HG03103 (cell line): ENCODE data around the gene COQ2.

ENCODE experiments used
- ATAC-seq: cut with Tn5 transposase; IDR thresholded peaks from one replicate; pipeline ENCODE4 v1.9.1; 2021; ENCODE audit warnings: low read depth; ENCODE audit not compliant: unreplicated experiment

The COQ2 gene

DNA sequence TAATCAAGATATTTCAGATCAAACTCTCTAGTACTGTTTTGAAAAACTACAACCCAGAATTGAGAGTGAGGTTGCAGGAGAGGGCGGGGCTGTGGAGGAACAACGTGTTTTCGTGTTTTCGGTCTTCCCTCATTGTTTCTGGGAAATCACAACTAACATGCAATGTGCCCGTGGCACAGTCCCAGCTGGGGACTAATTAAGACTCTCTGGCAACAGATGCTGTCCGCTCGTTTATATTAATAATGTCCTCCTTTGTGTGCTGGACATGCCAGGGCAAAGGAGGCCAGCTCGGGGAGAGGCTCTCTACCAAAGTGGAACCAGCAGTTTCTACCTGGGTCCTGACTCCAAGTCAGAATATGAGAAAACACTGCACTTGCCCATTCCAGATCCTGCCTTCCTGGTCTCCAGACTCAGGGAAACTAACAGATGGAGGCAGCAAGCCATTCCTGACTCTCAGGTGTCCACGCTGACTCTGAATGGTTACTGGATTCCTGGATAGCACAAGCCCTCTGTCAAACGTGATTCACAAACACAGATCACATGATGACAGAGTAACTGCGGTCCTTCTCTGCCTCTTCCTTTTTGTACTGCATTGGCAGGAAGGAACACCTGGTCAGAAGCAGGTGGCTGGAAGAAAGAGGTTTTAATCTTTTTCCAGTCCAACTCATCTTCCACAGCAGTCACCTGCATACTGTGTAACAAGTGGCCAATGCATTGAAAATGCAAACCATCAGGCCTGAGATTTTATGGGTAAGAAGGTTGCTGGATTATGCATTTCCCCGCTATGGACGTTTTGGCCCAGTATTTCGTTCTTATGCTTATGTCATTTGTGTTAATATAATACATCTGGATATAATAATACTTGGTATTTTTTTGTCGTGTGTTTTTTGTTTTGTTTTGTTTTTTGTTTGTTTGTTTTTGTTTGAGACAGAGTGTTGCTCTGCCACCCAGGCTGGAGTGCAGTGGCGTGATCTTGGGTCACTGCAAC lies 65.0 kb downstream of the COQ2 start:
- no peak for ATAC-seq

DNA sequence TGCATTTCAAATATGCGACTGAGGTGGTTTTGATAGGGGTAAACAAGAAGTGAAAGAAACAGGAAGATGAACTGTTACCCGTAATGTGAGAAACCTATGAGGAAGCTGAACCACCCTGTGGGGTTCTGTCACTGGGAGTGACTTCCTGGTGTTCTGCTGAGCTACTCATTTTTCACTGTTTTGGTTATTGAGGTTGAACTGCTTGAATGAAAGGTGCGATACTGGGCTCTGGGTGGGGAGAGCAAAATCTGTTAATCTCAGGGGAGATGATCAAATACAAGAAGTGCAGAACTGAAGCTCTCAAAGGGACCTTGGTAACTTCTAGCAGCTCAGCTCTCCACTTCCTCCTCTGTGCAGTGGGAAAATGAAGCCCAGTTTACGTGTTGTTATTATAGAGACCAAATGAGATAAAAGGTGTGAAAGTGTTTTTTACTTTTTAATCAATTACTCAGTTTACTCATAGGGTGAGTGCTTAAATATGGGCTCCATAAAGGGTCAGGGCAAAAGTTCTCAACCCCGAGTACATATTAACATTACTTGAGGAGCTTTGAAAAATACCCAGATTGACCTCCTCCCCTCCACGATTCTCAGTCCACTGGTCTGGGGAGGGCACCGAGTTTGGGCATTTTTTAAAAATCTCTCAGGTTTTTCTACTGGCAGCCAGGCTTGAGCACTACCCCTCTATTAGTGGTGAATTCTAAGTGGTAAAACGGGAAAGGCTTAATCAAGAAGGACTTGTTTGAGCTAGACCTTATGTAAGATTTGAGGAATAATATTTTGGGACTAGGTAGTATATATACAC lies 66.7 kb downstream of the COQ2 start:
- peak; percentile 75 for ATAC-seq

DNA sequence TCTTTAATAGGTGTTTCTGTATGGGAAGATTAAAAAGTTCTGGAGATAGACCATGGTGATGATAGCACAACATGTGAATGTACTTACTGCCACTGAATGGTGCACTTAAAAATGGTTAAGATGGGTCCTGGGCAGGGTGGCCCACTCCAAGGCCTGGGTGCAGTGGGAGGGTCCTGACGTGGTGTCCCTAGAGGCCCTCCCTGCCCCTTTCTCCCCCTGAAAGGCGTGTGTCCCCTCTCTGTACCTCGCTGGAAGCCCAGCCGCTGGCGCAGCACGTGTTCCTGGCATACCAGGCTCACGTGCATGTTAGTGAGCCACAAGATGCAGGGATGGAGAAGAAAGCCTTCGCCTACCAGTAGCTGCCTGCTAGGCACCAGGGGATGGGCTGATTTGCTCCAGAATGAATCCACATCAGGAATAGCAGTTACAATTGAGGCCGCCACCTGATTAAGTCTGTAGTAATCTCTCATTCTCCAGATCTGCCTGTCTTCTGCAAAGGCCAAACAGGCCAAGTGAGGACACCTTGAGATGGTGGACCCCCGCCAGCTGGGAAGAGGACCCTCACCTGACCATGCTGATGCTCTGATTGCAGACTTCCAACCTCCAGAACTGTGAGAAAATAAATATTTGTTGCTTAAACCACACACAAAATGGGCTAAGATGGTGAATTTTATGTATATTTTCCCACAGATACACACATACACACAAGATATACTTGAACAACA lies 67.5 kb downstream of the COQ2 start:
- no peak for ATAC-seq

DNA sequence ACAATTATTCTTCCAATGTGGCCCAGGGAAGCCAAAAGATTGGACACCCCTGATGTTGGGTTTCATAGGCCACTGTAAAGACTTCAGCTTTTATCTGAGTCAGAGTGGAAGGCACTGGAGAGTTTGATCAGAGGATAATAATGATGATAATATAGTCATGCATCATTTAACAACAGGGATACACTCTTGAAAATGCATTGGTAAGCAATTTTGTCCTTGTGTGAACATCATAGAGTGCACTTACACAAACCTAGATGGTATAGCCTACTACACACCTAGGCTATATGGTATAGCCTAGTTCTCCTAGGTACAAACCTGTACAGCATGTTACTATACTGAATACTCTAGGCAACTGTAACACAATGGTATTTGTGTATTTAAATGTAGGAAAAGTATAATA lies 70.5 kb downstream of the COQ2 start:
- ATAC-seq: no peak
